WTC11 (cell line): Measurements from ENCODE around the gene RIMBP2. TPM values are rescaled to one million over a fixed set of nuclear protein-coding genes. Genes with fewer than 3 reads are reported as not detected.
"Not testable (repeated sequence)": the region's sequence is repeated elsewhere in the genome, so short reads cannot be mapped to it uniquely, and the experiment has no call there.

Experiments
- ATAC-seq: fragments of 200-7000 bp; cut with Tn5 transposase; 2 replicates; pipeline ENCODE4 v1.10.0; 2021; ENCODE audit warnings: mild to moderate bottlenecking, moderate library complexity
- CTCF ChIA-PET: fragments of 300-600 bp; sonication (Branson Sonifier 250); formaldehyde crosslinking; loops from one replicate; lab custom pipeline; 2021; ENCODE audit warnings: antibody characterized with exemption; lab: Charles Lee
- POLR2A ChIA-PET: fragments of 350-600 bp; sonication (Branson Sonifier 250); formaldehyde crosslinking; loops from one replicate; lab custom pipeline; 2021; ENCODE audit warnings: antibody characterized with exemption; lab: Charles Lee
- DNase-seq: peaks from one replicate; pipeline ENCODE4 v3.0.0; 2021; ENCODE audit warnings: low spot score
- H3K27ac Mint-ChIP-seq: 2 replicates; pipeline ENCODE4 v1.8.0; 2021; ENCODE audit warnings: mixed read lengths
- H3K27me3 Mint-ChIP-seq: 2 replicates; pipeline ENCODE4 v1.8.0; 2021; ENCODE audit warnings: low read depth, mild to moderate bottlenecking, moderate library complexity, mixed read lengths
- H3K36me3 Mint-ChIP-seq: 2 replicates; pipeline ENCODE4 v1.8.0; 2021; ENCODE audit warnings: mixed read lengths
- H3K4me1 Mint-ChIP-seq: 2 replicates; pipeline ENCODE4 v1.8.0; 2022; ENCODE audit warnings: mixed read lengths
- H3K4me3 Mint-ChIP-seq: 2 replicates; pipeline ENCODE4 v1.8.0; 2021; ENCODE audit warnings: mild to moderate bottlenecking, moderate library complexity, mixed read lengths
- H3K9me3 Mint-ChIP-seq: 2 replicates; pipeline ENCODE4 v1.8.0; 2021; ENCODE audit warnings: mixed read lengths
- ATF6 ChIP-seq: sonication (generic); formaldehyde crosslinking; IDR thresholded peaks from 2 replicates; pipeline ENCODE4 v1.8.1; 2023; ENCODE audit warnings: mild to moderate bottlenecking, missing genetic modification reagents
- CDX4 ChIP-seq: fragments of 250-450 bp; sonication (Bioruptor Pico); IDR thresholded peaks from 2 replicates; pipeline ENCODE4 v1.9.0; 2021; ENCODE audit warnings: moderate library complexity, mild to moderate bottlenecking, inconsistent platforms, borderline replicate concordance
- CREM ChIP-seq: sonication (generic); formaldehyde crosslinking; IDR thresholded peaks from 2 replicates; pipeline ENCODE4 v1.8.1; 2022; ENCODE audit warnings: mild to moderate bottlenecking, missing genetic modification reagents, moderate library complexity
- ETV6 ChIP-seq: sonication (generic); formaldehyde crosslinking; IDR thresholded peaks from 2 replicates; pipeline ENCODE4 v1.8.1; 2022; ENCODE audit warnings: mild to moderate bottlenecking, missing genetic modification reagents
- GRHL2 ChIP-seq: fragments of 250-450 bp; sonication (Bioruptor Pico); IDR thresholded peaks from 2 replicates; pipeline ENCODE4 v1.8.0; 2022; ENCODE audit warnings: mild to moderate bottlenecking, moderate library complexity; ENCODE audit not compliant: insufficient replicate concordance, severe bottlenecking
- IRF2 ChIP-seq: sonication (generic); formaldehyde crosslinking; IDR thresholded peaks from 2 replicates; pipeline ENCODE4 v1.8.0; 2022; ENCODE audit warnings: low read depth, missing genetic modification reagents, borderline replicate concordance
- JUN ChIP-seq: sonication (generic); formaldehyde crosslinking; IDR thresholded peaks from 2 replicates; pipeline ENCODE4 v1.8.0; 2023; ENCODE audit warnings: mild to moderate bottlenecking, missing genetic modification reagents
- KAT7 ChIP-seq: sonication (generic); formaldehyde crosslinking; IDR thresholded peaks from 2 replicates; pipeline ENCODE4 v1.8.1; 2023; ENCODE audit warnings: missing genetic modification reagents, mild to moderate bottlenecking, borderline replicate concordance
- MYBL2 ChIP-seq: sonication (generic); formaldehyde crosslinking; IDR thresholded peaks from 2 replicates; pipeline ENCODE4 v1.8.1; 2023; ENCODE audit warnings: mild to moderate bottlenecking, moderate library complexity, missing genetic modification reagents
- SMAD4 ChIP-seq: sonication (generic); formaldehyde crosslinking; IDR thresholded peaks from 2 replicates; pipeline ENCODE4 v1.8.0; 2022; ENCODE audit warnings: mild to moderate bottlenecking, missing genetic modification reagents
- SP1 ChIP-seq: sonication (generic); formaldehyde crosslinking; conservative IDR thresholded peaks from 2 replicates; pipeline ENCODE4 v1.8.1; 2022; ENCODE audit warnings: missing genetic modification reagents
- ZBTB21 ChIP-seq: sonication (generic); formaldehyde crosslinking; IDR thresholded peaks from 2 replicates; pipeline ENCODE4 v1.8.1; 2023; ENCODE audit warnings: mild to moderate bottlenecking, missing genetic modification reagents, borderline replicate concordance
- ZNF121 ChIP-seq: sonication (generic); formaldehyde crosslinking; IDR thresholded peaks from 2 replicates; pipeline ENCODE4 v1.8.0; 2023; ENCODE audit warnings: missing genetic modification reagents
- ZNF219 ChIP-seq: sonication (generic); formaldehyde crosslinking; IDR thresholded peaks from 2 replicates; pipeline ENCODE4 v1.8.0; 2023; ENCODE audit warnings: missing genetic modification reagents, mild to moderate bottlenecking, borderline replicate concordance
- ZNF263 ChIP-seq: sonication (generic); formaldehyde crosslinking; IDR thresholded peaks from 2 replicates; pipeline ENCODE4 v1.8.1; 2022; ENCODE audit warnings: low read depth, mild to moderate bottlenecking, moderate library complexity, missing genetic modification reagents
- ZNF317 ChIP-seq: sonication (generic); formaldehyde crosslinking; IDR thresholded peaks from 2 replicates; pipeline ENCODE4 v1.8.1; 2023; ENCODE audit warnings: low read depth, mild to moderate bottlenecking, moderate library complexity, missing genetic modification reagents, borderline replicate concordance
- ZNF425 ChIP-seq: fragments of 250-450 bp; sonication (Bioruptor Pico); conservative IDR thresholded peaks from 2 replicates; pipeline ENCODE4 v1.9.0; 2021; ENCODE audit warnings: mild to moderate bottlenecking
- total RNA-seq: library from RNA; stranded (reverse); gene quantifications from 3 replicates; pipeline ENCODE4 v1.2.3, GENCODE V29; 2021
- TF ChIP-seq, protein P1 (sequence below): fragments of 200-600 bp; IDR thresholded peaks from 2 replicates; pipeline ENCODE4 v1.8.0; 2022; ENCODE audit warnings: antibody characterized with exemption
- TF ChIP-seq, protein P2 (sequence below): sonication (generic); formaldehyde crosslinking; IDR thresholded peaks from 2 replicates; pipeline ENCODE4 v1.8.0; 2022; ENCODE audit warnings: mild to moderate bottlenecking, missing genetic modification reagents

RIMBP2 gene
- total RNA-seq, 1 experiment from 2014 or later, result 2.6 TPM

- DNase-seq (peak; percentile 48), ATAC-seq (peak; percentile 74)
- Mint-ChIP-seq H3K4me1 (peaks cover 3% of the 10 kb centered on the region), H3K27me3 (no peaks in the 10 kb centered on the region), H3K27ac (no peak overlapping the region), H3K9me3 (peaks cover 5% of the 10 kb centered on the region), H3K36me3 (no peaks in the 10 kb centered on the region), H3K4me3 (no peak overlapping the region)
- TF ChIP-seq KAT7 (CRISPR knock-in tag), result no peak
- TF ChIP-seq, protein P1, sequence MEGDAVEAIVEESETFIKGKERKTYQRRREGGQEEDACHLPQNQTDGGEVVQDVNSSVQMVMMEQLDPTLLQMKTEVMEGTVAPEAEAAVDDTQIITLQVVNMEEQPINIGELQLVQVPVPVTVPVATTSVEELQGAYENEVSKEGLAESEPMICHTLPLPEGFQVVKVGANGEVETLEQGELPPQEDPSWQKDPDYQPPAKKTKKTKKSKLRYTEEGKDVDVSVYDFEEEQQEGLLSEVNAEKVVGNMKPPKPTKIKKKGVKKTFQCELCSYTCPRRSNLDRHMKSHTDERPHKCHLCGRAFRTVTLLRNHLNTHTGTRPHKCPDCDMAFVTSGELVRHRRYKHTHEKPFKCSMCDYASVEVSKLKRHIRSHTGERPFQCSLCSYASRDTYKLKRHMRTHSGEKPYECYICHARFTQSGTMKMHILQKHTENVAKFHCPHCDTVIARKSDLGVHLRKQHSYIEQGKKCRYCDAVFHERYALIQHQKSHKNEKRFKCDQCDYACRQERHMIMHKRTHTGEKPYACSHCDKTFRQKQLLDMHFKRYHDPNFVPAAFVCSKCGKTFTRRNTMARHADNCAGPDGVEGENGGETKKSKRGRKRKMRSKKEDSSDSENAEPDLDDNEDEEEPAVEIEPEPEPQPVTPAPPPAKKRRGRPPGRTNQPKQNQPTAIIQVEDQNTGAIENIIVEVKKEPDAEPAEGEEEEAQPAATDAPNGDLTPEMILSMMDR, result 0 out of 2 replicates have a peak, but pooled peaks have one; percentile 16
- TF ChIP-seq ZNF219 (CRISPR knock-in tag), result no peak
- TF ChIP-seq ZNF425 (CRISPR knock-in tag), result no peak
- TF ChIP-seq ZBTB21, result no peak
- POLR2A ChIA-PET, result no interaction called here
- CTCF ChIA-PET, result interaction anchor here (0.9 to 1.5 kb wide), 8 partner anchors 23 to 417 kb away, joined by 4 to 6 read pairs (median 4); partner anchors contain the start of gene RIMBP2
These were observed 36.7 kb upstream of the RIMBP2 start for GRCh38 chr12:130752692-130753230.

- H3K27ac Mint-ChIP-seq, H3K27me3 Mint-ChIP-seq, H3K9me3 Mint-ChIP-seq, H3K4me1 Mint-ChIP-seq, H3K36me3 Mint-ChIP-seq, DNase-seq, POLR2A ChIA-PET, H3K4me3 Mint-ChIP-seq, ATAC-seq: not testable (repeated sequence)
- CTCF ChIA-PET, result interaction anchor here (0.7 to 1.5 kb wide), 4 partner anchors 24 to 416 kb away, joined by 3 to 6 read pairs (median 4); no protein-coding TSS in a partner anchor
These were observed 35.9 kb upstream of the RIMBP2 start for GRCh38 chr12:130752037-130752436.

- Mint-ChIP-seq H3K27me3 (no peaks in the 10 kb centered on the region; the same call in 1 of the 2 replicates), H3K4me1 (peaks cover 4% of the 10 kb centered on the region), H3K27ac (no peak overlapping the region)
- DNase-seq (no peak), ATAC-seq (no peak)
- TF ChIP-seq MYBL2 (CRISPR knock-in tag), result no peak
- no peak for TF ChIP-seq CREM
- no peak for TF ChIP-seq ZNF317 (CRISPR knock-in tag)
- TF ChIP-seq KAT7 (CRISPR knock-in tag), result no peak
- no peak for TF ChIP-seq CDX4 (CRISPR knock-in tag)
- TF ChIP-seq SMAD4 (CRISPR knock-in tag), result no peak
- TF ChIP-seq ZNF263 (CRISPR knock-in tag), result no peak
- no peak for TF ChIP-seq SP1 (CRISPR knock-in tag)
- TF ChIP-seq, protein P2, sequence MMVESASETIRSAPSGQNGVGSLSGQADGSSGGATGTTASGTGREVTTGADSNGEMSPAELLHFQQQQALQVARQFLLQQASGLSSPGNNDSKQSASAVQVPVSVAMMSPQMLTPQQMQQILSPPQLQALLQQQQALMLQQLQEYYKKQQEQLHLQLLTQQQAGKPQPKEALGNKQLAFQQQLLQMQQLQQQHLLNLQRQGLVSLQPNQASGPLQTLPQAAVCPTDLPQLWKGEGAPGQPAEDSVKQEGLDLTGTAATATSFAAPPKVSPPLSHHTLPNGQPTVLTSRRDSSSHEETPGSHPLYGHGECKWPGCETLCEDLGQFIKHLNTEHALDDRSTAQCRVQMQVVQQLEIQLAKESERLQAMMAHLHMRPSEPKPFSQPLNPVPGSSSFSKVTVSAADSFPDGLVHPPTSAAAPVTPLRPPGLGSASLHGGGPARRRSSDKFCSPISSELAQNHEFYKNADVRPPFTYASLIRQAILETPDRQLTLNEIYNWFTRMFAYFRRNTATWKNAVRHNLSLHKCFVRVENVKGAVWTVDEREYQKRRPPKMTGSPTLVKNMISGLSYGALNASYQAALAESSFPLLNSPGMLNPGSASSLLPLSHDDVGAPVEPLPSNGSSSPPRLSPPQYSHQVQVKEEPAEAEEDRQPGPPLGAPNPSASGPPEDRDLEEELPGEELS, result no peak
- no peak for TF ChIP-seq JUN (CRISPR knock-in tag)
- no peak for TF ChIP-seq GRHL2 (CRISPR knock-in tag)
- no peak for TF ChIP-seq ZNF121 (CRISPR knock-in tag)
- no peak for TF ChIP-seq IRF2 (CRISPR knock-in tag)
- no peak for TF ChIP-seq ATF6 (CRISPR knock-in tag)
- no peak for TF ChIP-seq ETV6 (CRISPR knock-in tag)
- TF ChIP-seq, all 79 proteins: peak for 0
- ChIA-PET CTCF (interaction anchor here (0.6 to 2.3 kb wide), 48 partner anchors 8 to 467 kb away, joined by 3 to 17 read pairs (median 4); partner anchors contain the start of gene RIMBP2), POLR2A (no interaction called here)
- Mint-ChIP-seq H3K9me3 (peaks cover 4% of the 10 kb centered on the region), H3K4me3 (no peak overlapping the region), H3K36me3 (no peaks in the 10 kb centered on the region)
These were observed 32.7 kb upstream of the RIMBP2 start for GRCh38 chr12:130748786-130749185.
